NOMO-1 treated with DMSO at 0.1 percent for 48 hours (cell line): ENCODE results near the gene CA4.
"Not testable (repeated sequence)": the region's sequence is repeated elsewhere in the genome, so short reads cannot be mapped to it uniquely, and the experiment has no call there.

Experiments
- DNase-seq: peaks from one replicate; lab custom pipeline; 2025; ENCODE audit not compliant: unreplicated experiment; lab: John Stamatoyannopoulos, UW

CA4 gene

GRCh38 chr17:60171753-60172079 is 21.9 kb downstream of the CA4 start:
- DNase-seq, result no peak

- DNase-seq, result peak; percentile 24
Observed at GRCh38 chr17:60173304-60173819, 23.6 kb downstream of the CA4 start.

GRCh38 chr17:60174035-60174434 is 24.3 kb downstream of the CA4 start:
- no peak for DNase-seq

GRCh38 chr17:60174767-60175166 is 25.0 kb downstream of the CA4 start:
- DNase-seq, result not testable (repeated sequence)

GRCh38 chr17:60176763-60177162 is 27.0 kb downstream of the CA4 start:
- not testable (repeated sequence) for DNase-seq

GRCh38 chr17:60178180-60178579 is 28.4 kb downstream of the CA4 start:
- DNase-seq, result not testable (repeated sequence)

- DNase-seq, result not testable (repeated sequence)
Observed at GRCh38 chr17:60180380-60180779, 30.6 kb downstream of the CA4 start.

- DNase-seq, result not testable (repeated sequence)
Observed at GRCh38 chr17:60186372-60186771, 36.6 kb downstream of the CA4 start.

- peak; percentile 11 for DNase-seq
Observed at GRCh38 chr17:60186846-60187745, 37.3 kb downstream of the CA4 start.

- no peak for DNase-seq
Observed at GRCh38 chr17:60188759-60189158, 39.0 kb downstream of the CA4 start.

GRCh38 chr17:60190032-60190431 is 40.3 kb downstream of the CA4 start:
- DNase-seq, result not testable (repeated sequence)

GRCh38 chr17:60193032-60193431 is 43.3 kb downstream of the CA4 start:
- DNase-seq, result not testable (repeated sequence)

GRCh38 chr17:60193482-60193881 is 43.7 kb downstream of the CA4 start:
- DNase-seq, result no peak

- DNase-seq, result not testable (repeated sequence)
Observed at GRCh38 chr17:60194141-60194540, 44.4 kb downstream of the CA4 start.

- DNase-seq, result not testable (repeated sequence)
Observed at GRCh38 chr17:60198630-60199029, 48.9 kb downstream of the CA4 start.

- not testable (repeated sequence) for DNase-seq
Observed at GRCh38 chr17:60205782-60206181, 56.0 kb downstream of the CA4 start.

GRCh38 chr17:60208302-60208701 is 58.5 kb downstream of the CA4 start:
- not testable (repeated sequence) for DNase-seq
